Trophoblast cell (in vitro differentiated cells and primary cell): ENCODE results near the gene F2RL1.
"Not testable (repeated sequence)": the region's sequence is repeated elsewhere in the genome, so short reads cannot be mapped to it uniquely, and the experiment has no call there.

Experiments used
- DNase-seq, 2 donors: peaks; one replicate each; pipeline ENCODE4 v3.0.0-alpha.2; 2016
- H2AFZ ChIP-seq: 2 replicates; pipeline ENCODE4 v1.6.1; 2013; ENCODE audit warnings: low read length, moderate library complexity, mild to moderate bottlenecking; ENCODE audit not compliant: insufficient read depth, poor library complexity
- H2AK5ac ChIP-seq: 2 replicates; pipeline ENCODE4 v1.6.1; 2013; ENCODE audit warnings: mild to moderate bottlenecking, low read length
- H2BK120ac ChIP-seq: 2 replicates; pipeline ENCODE4 v1.6.1; 2013; ENCODE audit warnings: low read length, mild to moderate bottlenecking, moderate library complexity; ENCODE audit not compliant: insufficient read depth, poor library complexity
- H2BK12ac ChIP-seq: 2 replicates; pipeline ENCODE4 v1.6.1; 2013; ENCODE audit warnings: mild to moderate bottlenecking, low read length, moderate library complexity
- H2BK5ac ChIP-seq: 2 replicates; pipeline ENCODE4 v1.6.1; 2013; ENCODE audit warnings: low read length, low read depth, moderate library complexity, mild to moderate bottlenecking; ENCODE audit not compliant: poor library complexity
- H3K14ac ChIP-seq: 2 replicates; pipeline ENCODE4 v1.6.1; 2013; ENCODE audit warnings: mild to moderate bottlenecking, low read length
- H3K18ac ChIP-seq: 2 replicates; pipeline ENCODE4 v1.6.1; 2013; ENCODE audit warnings: mild to moderate bottlenecking, low read length
- H3K23ac ChIP-seq: 2 replicates; pipeline ENCODE4 v1.6.1; 2013; ENCODE audit warnings: low read length
- H3K27ac ChIP-seq: 2 replicates; pipeline ENCODE4 v1.5.1; 2013; ENCODE audit warnings: low read depth, mild to moderate bottlenecking, inconsistent platforms, low read length, moderate library complexity
- H3K27me3 ChIP-seq: 2 replicates; pipeline ENCODE4 v1.6.1; 2013; ENCODE audit warnings: inconsistent platforms, mild to moderate bottlenecking, low read length, moderate library complexity; ENCODE audit not compliant: insufficient read depth
- H3K36me3 ChIP-seq, 2 experiments: 1 replicate in 1 of 2; 2 replicates in 1 of 2; pipeline ENCODE4 v1.6.1; 2013; ENCODE audit warnings: low read length in 2 of 2, mild to moderate bottlenecking in 2 of 2, moderate library complexity in 1 of 2; ENCODE audit not compliant: insufficient read depth in 2 of 2, control insufficient read depth in 1 of 2
- H3K4ac ChIP-seq: 2 replicates; pipeline ENCODE4 v1.6.1; 2013; ENCODE audit warnings: low read depth, mild to moderate bottlenecking, low read length, moderate library complexity
- H3K4me1 ChIP-seq, 2 experiments: 1 replicate in 1 of 2; 2 replicates in 1 of 2; pipeline ENCODE4 v1.6.1; 2013; ENCODE audit warnings: low read length in 2 of 2, mild to moderate bottlenecking in 2 of 2, moderate library complexity in 1 of 2; ENCODE audit not compliant: insufficient read depth in 2 of 2, control insufficient read depth in 1 of 2
- H3K4me2 ChIP-seq: 2 replicates; pipeline ENCODE4 v1.6.1; 2013; ENCODE audit warnings: inconsistent platforms, mild to moderate bottlenecking, low read length, moderate library complexity
- H3K4me3 ChIP-seq: 2 replicates; pipeline ENCODE4 v1.5.1; 2013; ENCODE audit warnings: mild to moderate bottlenecking, low read depth, low read length, inconsistent platforms
- H3K79me1 ChIP-seq: one replicate; pipeline ENCODE4 v1.6.1; 2013; ENCODE audit warnings: low read length
- H3K79me2 ChIP-seq: 2 replicates; pipeline ENCODE4 v1.6.1; 2013; ENCODE audit warnings: low read length, mild to moderate bottlenecking; ENCODE audit not compliant: control insufficient read depth, insufficient read depth, poor library complexity
- H3K9ac ChIP-seq: 2 replicates; pipeline ENCODE4 v1.6.1; 2013; ENCODE audit warnings: mild to moderate bottlenecking, low read length
- H3K9me3 ChIP-seq: 2 replicates; pipeline ENCODE4 v1.6.1; 2013; ENCODE audit warnings: low read depth, mild to moderate bottlenecking, control low read depth, inconsistent platforms, low read length; ENCODE audit not compliant: insufficient read depth
- H4K12ac ChIP-seq: 2 replicates; pipeline ENCODE4 v1.6.1; 2013; ENCODE audit warnings: low read depth, mild to moderate bottlenecking, low read length, moderate library complexity
- H4K8ac ChIP-seq: 2 replicates; pipeline ENCODE4 v1.6.1; 2013; ENCODE audit warnings: low read depth, mild to moderate bottlenecking, low read length, moderate library complexity
- H4K91ac ChIP-seq: one replicate; pipeline ENCODE4 v1.6.1; 2013; ENCODE audit warnings: low read depth, mild to moderate bottlenecking, low read length, moderate library complexity
- WGBS: extraction: QIAGEN DNeasy Blood & Tissue Kit; methylation state at CpG from one replicate; pipeline ENCODE4 v1.1.7; 2013; ENCODE audit warnings: missing lambda C conversion rate; ENCODE audit not compliant: insufficient read length, insufficient coverage; ENCODE audit errors: extremely low coverage; 5-methylcytosine and 5-hydroxymethylcytosine counted together

Gene F2RL1

GRCh38 chr5:76810236-76810635, 8.6 kb upstream of the F2RL1 start:
- H2AFZ ChIP-seq: no peak overlapping the region
- no peak overlapping the region for H3K4me2 ChIP-seq
- no peak overlapping the region for H3K27ac ChIP-seq
- H3K9me3 ChIP-seq: no peaks in the 10 kb centered on the region
- H3K79me2 ChIP-seq: no peaks in the 10 kb centered on the region
- H2AK5ac ChIP-seq: no peak overlapping the region
- no peaks in the 10 kb centered on the region for H3K36me3 ChIP-seq
- H3K79me1 ChIP-seq: no peaks in the 10 kb centered on the region
- no peak overlapping the region for H3K4me3 ChIP-seq
- H3K9ac ChIP-seq: no peak overlapping the region
- H3K4ac ChIP-seq: no peak overlapping the region
- H3K23ac ChIP-seq: no peak overlapping the region
- H3K14ac ChIP-seq: no peak overlapping the region
- no peak overlapping the region for H4K12ac ChIP-seq
- no peak overlapping the region for H4K8ac ChIP-seq
- H2BK120ac ChIP-seq: no peak overlapping the region
- WGBS: no CpG with 5 or more reads among the region's 6 CpGs
- no peak overlapping the region for H4K91ac ChIP-seq
- H3K4me1 ChIP-seq: peaks cover 13 to 16% of the 10 kb centered on the region in 2 experiments
- no peak overlapping the region for H2BK12ac ChIP-seq
- H3K18ac ChIP-seq: no peak overlapping the region
- DNase-seq: no peak
- H2BK5ac ChIP-seq: no peak overlapping the region
- H3K27me3 ChIP-seq: no peaks in the 10 kb centered on the region

GRCh38 chr5:76811214-76811613, 7.6 kb upstream of the F2RL1 start:
- H3K36me3 ChIP-seq: no peaks in the 10 kb centered on the region
- DNase-seq: peak; percentile 34 to 44
- peaks cover 13 to 15% of the 10 kb centered on the region in 2 experiments for H3K4me1 ChIP-seq
- H3K23ac ChIP-seq: no peak overlapping the region
- H4K12ac ChIP-seq: no peak overlapping the region
- H2BK120ac ChIP-seq: no peak overlapping the region
- H3K79me1 ChIP-seq: no peaks in the 10 kb centered on the region
- no peak overlapping the region for H4K8ac ChIP-seq
- no peak overlapping the region for H2AFZ ChIP-seq
- H2BK12ac ChIP-seq: no peak overlapping the region
- H3K4me2 ChIP-seq: no peak overlapping the region
- H2AK5ac ChIP-seq: no peak overlapping the region
- no peaks in the 10 kb centered on the region for H3K9me3 ChIP-seq
- H3K27me3 ChIP-seq: no peaks in the 10 kb centered on the region
- no peak overlapping the region for H3K27ac ChIP-seq
- no peak overlapping the region for H3K18ac ChIP-seq
- no peak overlapping the region for H3K9ac ChIP-seq
- H4K91ac ChIP-seq: no peak overlapping the region
- H3K4ac ChIP-seq: no peak overlapping the region
- no peak overlapping the region for H2BK5ac ChIP-seq
- no peak overlapping the region for H3K4me3 ChIP-seq
- no peaks in the 10 kb centered on the region for H3K79me2 ChIP-seq
- no peak overlapping the region for H3K14ac ChIP-seq
- 96% methylated on average over 2 of the region's 5 CpGs for WGBS

GRCh38 chr5:76812209-76812608, 6.6 kb upstream of the F2RL1 start:
- H3K79me1 ChIP-seq, H2BK120ac ChIP-seq, H4K8ac ChIP-seq, H3K79me2 ChIP-seq, H3K18ac ChIP-seq, H3K36me3 ChIP-seq, H4K91ac ChIP-seq, H3K23ac ChIP-seq, H2BK5ac ChIP-seq, H2BK12ac ChIP-seq, H3K27me3 ChIP-seq, H3K4me2 ChIP-seq, H3K9me3 ChIP-seq, H4K12ac ChIP-seq, H3K4me3 ChIP-seq, H2AFZ ChIP-seq, H3K4ac ChIP-seq, H3K27ac ChIP-seq, DNase-seq, H3K9ac ChIP-seq, H2AK5ac ChIP-seq, H3K14ac ChIP-seq: not testable (repeated sequence)
- peaks cover 10 to 12% of the 10 kb centered on the region in 2 experiments for H3K4me1 ChIP-seq
- WGBS: no CpG with 5 or more reads among the region's 32 CpGs

GRCh38 chr5:76813982-76814562, 4.8 kb upstream of the F2RL1 start:
- H2BK12ac ChIP-seq: no peak overlapping the region
- no peak overlapping the region for H2BK120ac ChIP-seq
- no peak overlapping the region for H2AK5ac ChIP-seq
- no peaks in the 10 kb centered on the region for H3K36me3 ChIP-seq
- peak; percentile 40 to 62 for DNase-seq
- H2BK5ac ChIP-seq: no peak overlapping the region
- no peaks in the 10 kb centered on the region for H3K79me2 ChIP-seq
- H3K23ac ChIP-seq: no peak overlapping the region
- no peak overlapping the region for H4K12ac ChIP-seq
- no peak overlapping the region for H4K8ac ChIP-seq
- no peaks in the 10 kb centered on the region for H3K27me3 ChIP-seq
- no peak overlapping the region for H3K4me3 ChIP-seq
- H3K9me3 ChIP-seq: no peaks in the 10 kb centered on the region
- H3K79me1 ChIP-seq: peaks cover 2% of the 10 kb centered on the region
- H3K27ac ChIP-seq: no peak overlapping the region
- no peak overlapping the region for H3K4me2 ChIP-seq
- no CpG with 5 or more reads among the region's 4 CpGs for WGBS
- H2AFZ ChIP-seq: no peak overlapping the region
- H4K91ac ChIP-seq: no peak overlapping the region
- H3K4ac ChIP-seq: no peak overlapping the region
- no peak overlapping the region for H3K18ac ChIP-seq
- no peak overlapping the region for H3K14ac ChIP-seq
- H3K9ac ChIP-seq: no peak overlapping the region
- peaks cover 3 to 5% of the 10 kb centered on the region in 2 experiments for H3K4me1 ChIP-seq
